22Rv1 (cell line): ENCODE data around the gene S1PR4.
A peak's percentile ranks its signal among the peaks of the same experiment; 100 is the strongest.
"Not testable (repeated sequence)": the region's sequence is repeated elsewhere in the genome, so short reads cannot be mapped to it uniquely, and the experiment has no call there.

Experiments used
- H3K27ac ChIP-seq: fragments of 450-650 bp; 2 replicates; pipeline ENCODE4 v1.5.1; 2017
- ZFX ChIP-seq: fragments of 450-650 bp; IDR thresholded peaks from 2 replicates; pipeline ENCODE4 v1.6.1; 2017; ENCODE audit warnings: antibody characterized with exemption, borderline replicate concordance
- TF ChIP-seq, protein P1 (sequence below): fragments of 450-650 bp; IDR thresholded peaks from 2 replicates; pipeline ENCODE4 v1.5.1; 2017; ENCODE audit warnings: mild to moderate bottlenecking

S1PR4 gene

DNA sequence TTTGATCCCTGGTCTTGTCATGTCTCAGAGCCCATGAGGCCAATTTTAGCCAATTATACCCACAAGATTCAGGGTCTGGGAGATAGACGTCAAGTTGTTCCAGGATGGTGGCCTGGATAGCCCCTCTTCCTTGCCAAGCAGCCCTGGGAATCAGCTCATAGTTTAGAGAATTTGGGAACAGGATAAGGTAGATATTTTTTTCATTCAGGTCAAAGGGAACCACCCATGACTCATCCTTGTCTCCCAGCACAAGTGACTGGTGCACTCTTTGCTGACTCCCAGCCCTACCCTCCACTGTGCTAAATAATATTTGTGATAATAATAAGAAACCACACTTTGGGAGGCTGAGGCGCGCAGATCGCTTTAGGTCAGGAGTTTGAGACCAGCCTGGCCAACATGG, 17.1 kb upstream of the S1PR4 start:
- no peak for TF ChIP-seq ZFX
- H3K27ac ChIP-seq: no peak overlapping the region

GRCh38 chr19:3162418-3163229, 15.9 kb upstream of the S1PR4 start:
- TF ChIP-seq, protein P1, sequence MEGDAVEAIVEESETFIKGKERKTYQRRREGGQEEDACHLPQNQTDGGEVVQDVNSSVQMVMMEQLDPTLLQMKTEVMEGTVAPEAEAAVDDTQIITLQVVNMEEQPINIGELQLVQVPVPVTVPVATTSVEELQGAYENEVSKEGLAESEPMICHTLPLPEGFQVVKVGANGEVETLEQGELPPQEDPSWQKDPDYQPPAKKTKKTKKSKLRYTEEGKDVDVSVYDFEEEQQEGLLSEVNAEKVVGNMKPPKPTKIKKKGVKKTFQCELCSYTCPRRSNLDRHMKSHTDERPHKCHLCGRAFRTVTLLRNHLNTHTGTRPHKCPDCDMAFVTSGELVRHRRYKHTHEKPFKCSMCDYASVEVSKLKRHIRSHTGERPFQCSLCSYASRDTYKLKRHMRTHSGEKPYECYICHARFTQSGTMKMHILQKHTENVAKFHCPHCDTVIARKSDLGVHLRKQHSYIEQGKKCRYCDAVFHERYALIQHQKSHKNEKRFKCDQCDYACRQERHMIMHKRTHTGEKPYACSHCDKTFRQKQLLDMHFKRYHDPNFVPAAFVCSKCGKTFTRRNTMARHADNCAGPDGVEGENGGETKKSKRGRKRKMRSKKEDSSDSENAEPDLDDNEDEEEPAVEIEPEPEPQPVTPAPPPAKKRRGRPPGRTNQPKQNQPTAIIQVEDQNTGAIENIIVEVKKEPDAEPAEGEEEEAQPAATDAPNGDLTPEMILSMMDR: no peak
- no peak for TF ChIP-seq ZFX
- H3K27ac ChIP-seq: no peak overlapping the region

GRCh38 chr19:3163230-3163886, 15.2 kb upstream of the S1PR4 start:
- TF ChIP-seq ZFX: no peak
- TF ChIP-seq, protein P1: peak; percentile 95
- H3K27ac ChIP-seq: no peak overlapping the region

GRCh38 chr19:3163943-3164342, 14.6 kb upstream of the S1PR4 start:
- no peak overlapping the region for H3K27ac ChIP-seq
- no peak for TF ChIP-seq ZFX
- TF ChIP-seq, protein P1: no peak

GRCh38 chr19:3167533-3168272, 10.9 kb upstream of the S1PR4 start:
- H3K27ac ChIP-seq: no peak overlapping the region
- no peak for TF ChIP-seq ZFX
- TF ChIP-seq, protein P1: no peak

DNA sequence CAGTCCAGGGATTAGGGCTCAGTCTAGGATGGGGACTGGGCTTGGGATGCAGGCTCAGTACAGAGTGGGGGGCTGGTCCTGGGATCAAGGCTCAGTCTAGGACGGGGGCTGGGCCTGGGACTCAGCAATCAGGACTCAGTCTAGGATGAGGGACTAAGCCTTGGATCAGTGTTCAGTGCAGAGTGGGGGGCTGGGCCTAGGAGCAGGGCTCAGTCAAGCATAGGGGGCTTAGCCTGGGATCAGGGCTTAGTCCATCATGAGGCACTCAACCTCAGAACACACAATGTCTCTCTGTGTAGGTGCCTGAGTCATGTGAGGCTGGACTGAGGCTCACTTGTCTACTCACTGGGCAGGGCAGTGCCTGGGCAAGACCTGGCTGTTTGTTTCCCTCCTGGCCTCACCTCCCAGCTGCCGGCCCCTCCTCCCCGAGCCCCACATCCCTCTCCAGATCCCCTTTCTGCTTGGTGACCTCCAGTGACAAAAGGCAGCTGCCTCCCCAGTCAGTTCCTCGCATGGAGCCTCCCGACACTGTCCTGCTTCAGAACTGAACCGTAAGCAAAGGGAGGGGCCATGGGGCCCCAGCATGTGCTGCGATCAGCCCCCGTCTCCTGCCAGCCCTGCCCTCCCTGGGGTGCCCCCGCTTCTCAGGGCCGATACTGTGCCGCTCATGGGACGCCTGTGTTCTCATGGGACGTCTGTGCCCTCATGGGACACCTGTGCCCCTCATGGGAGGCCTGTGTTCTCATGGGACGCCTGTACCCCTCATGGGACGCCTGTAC, 6.5 kb upstream of the S1PR4 start:
- H3K27ac ChIP-seq: no peak overlapping the region
- TF ChIP-seq, protein P1: no peak
- no peak for TF ChIP-seq ZFX

GRCh38 chr19:3172673-3173000, 5.9 kb upstream of the S1PR4 start:
- H3K27ac ChIP-seq: not testable (repeated sequence)
